ENCODE results near the gene TPRKB.

DNA sequence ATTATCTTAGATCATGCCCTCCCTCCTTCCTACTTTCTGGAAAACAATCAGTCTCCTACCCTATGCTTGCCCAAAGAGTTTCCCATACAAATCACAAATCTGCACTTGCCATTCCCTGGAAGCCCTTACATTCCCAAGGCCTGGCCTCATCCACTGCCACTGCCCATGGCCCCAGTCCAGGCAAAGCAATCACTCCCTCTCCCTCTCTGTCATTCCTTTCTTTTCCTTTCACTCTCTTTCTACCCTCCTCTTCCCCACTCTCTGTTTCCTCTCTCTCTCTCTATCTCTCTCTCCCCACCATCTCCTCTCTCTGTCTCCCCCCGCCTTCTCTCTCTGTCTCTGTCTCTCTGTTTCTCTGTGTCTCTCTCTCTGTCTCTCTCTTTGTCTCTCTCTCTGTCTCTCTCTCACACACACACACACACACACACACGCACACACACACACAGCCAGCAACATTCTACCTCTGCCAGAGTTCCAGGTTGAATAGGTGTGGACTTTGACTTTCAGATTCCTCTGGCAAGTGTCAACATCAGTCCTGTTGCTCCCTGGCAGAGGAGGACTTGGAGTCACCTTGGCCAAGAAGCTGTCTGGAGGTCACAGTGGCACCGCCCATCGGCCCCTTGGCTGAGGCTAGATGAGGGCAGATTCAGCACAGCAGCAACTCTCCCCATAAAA, 51.2 kb downstream of the TPRKB start:
- TF ChIP-seq, protein P1, sequence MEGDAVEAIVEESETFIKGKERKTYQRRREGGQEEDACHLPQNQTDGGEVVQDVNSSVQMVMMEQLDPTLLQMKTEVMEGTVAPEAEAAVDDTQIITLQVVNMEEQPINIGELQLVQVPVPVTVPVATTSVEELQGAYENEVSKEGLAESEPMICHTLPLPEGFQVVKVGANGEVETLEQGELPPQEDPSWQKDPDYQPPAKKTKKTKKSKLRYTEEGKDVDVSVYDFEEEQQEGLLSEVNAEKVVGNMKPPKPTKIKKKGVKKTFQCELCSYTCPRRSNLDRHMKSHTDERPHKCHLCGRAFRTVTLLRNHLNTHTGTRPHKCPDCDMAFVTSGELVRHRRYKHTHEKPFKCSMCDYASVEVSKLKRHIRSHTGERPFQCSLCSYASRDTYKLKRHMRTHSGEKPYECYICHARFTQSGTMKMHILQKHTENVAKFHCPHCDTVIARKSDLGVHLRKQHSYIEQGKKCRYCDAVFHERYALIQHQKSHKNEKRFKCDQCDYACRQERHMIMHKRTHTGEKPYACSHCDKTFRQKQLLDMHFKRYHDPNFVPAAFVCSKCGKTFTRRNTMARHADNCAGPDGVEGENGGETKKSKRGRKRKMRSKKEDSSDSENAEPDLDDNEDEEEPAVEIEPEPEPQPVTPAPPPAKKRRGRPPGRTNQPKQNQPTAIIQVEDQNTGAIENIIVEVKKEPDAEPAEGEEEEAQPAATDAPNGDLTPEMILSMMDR (IDR thresholded peaks at IDR 0.05; ENCODE audit: low read depth, low read length), result no peak
- no peak for TF ChIP-seq POLR2A (IDR thresholded peaks at IDR 0.05; ENCODE audit: extremely low read depth, insufficient read length)
